A673 (cell line): Measurements from ENCODE around the gene EMP2. TPM values are rescaled to one million over a fixed set of nuclear protein-coding genes. Genes with fewer than 3 reads are reported as not detected.

ENCODE experiments used
- BruUV-seq: library from RNA; stranded (reverse); fragments of 400-500 nt; replicated peaks from 2 replicates; lab custom pipeline; 2021; lab: Mats Ljungman, UMichigan
- CTCF ChIA-PET: fragments of 300-600 bp; sonication (Branson Sonifier 250); formaldehyde crosslinking; loops from one replicate; lab custom pipeline; 2022; ENCODE audit warnings: antibody characterized with exemption; lab: Charles Lee
- POLR2A ChIA-PET: fragments of 300-600 bp; sonication (Branson Sonifier 250); formaldehyde crosslinking; loops from one replicate; lab custom pipeline; 2022; ENCODE audit warnings: antibody characterized with exemption; ENCODE audit not compliant: low non-redundant PET; lab: Charles Lee
- DNase-seq: peaks from one replicate; pipeline ENCODE4 v3.0.0-alpha.2; 2015; ENCODE audit warnings: low spot score
- H3K27ac ChIP-seq: fragments of 200-600 bp; sonication (generic); 2 replicates; pipeline ENCODE4 v1.5.1; 2016; ENCODE audit warnings: mixed run types, low read depth, mild to moderate bottlenecking, mixed read lengths, antibody characterized with exemption, low read length; ENCODE audit not compliant: poor library complexity, severe bottlenecking
- H3K27me3 ChIP-seq: fragments of 200-600 bp; sonication (generic); replicated peaks from 2 replicates; pipeline ENCODE4 v1.6.1; 2017; ENCODE audit warnings: mixed run types, low read depth, mild to moderate bottlenecking, mixed read lengths, antibody characterized with exemption, low read length; ENCODE audit not compliant: insufficient read depth, poor library complexity
- H3K36me3 ChIP-seq: fragments of 200-600 bp; sonication (generic); 2 replicates; pipeline ENCODE4 v1.6.1; 2016; ENCODE audit warnings: mixed run types, mild to moderate bottlenecking, mixed read lengths, antibody characterized with exemption, low read length; ENCODE audit not compliant: insufficient read depth, poor library complexity, severe bottlenecking
- H3K4me1 ChIP-seq: fragments of 200-600 bp; sonication (generic); 2 replicates; pipeline ENCODE4 v1.6.1; 2017; ENCODE audit warnings: mixed run types, mild to moderate bottlenecking, mixed read lengths, antibody characterized with exemption, low read length; ENCODE audit not compliant: insufficient read depth, poor library complexity, severe bottlenecking
- H3K4me3 ChIP-seq: fragments of 200-600 bp; sonication (generic); 2 replicates; pipeline ENCODE4 v1.5.1; 2016; ENCODE audit warnings: low read depth, mixed run types, mild to moderate bottlenecking, mixed read lengths, low read length; ENCODE audit not compliant: poor library complexity, severe bottlenecking
- H3K9me3 ChIP-seq: fragments of 200-600 bp; sonication (generic); 2 replicates; pipeline ENCODE4 v1.6.1; 2016; ENCODE audit warnings: mixed run types, low read depth, mild to moderate bottlenecking, mixed read lengths, antibody characterized with exemption, low read length; ENCODE audit not compliant: poor library complexity, severe bottlenecking
- CTCF ChIP-seq: fragments of 300-800, 200-600 bp; sonication (generic); conservative IDR thresholded peaks from 2 replicates; pipeline ENCODE4 v1.5.1; 2017; ENCODE audit warnings: low read depth, mild to moderate bottlenecking, antibody characterized with exemption, low read length, moderate library complexity, mixed read lengths
- EZH2 ChIP-seq: fragments of 200-600 bp; sonication (generic); IDR thresholded peaks from 2 replicates; pipeline ENCODE4 v1.6.1; 2017; ENCODE audit warnings: borderline replicate concordance, low read depth, mild to moderate bottlenecking, mixed read lengths, antibody characterized with exemption, low read length; ENCODE audit not compliant: poor library complexity, severe bottlenecking
- intact Hi-C: fragments of 100-400 bp; cut with micrococcal nuclease; formaldehyde crosslinking; loops from one replicate; pipeline ENCODE4 v1.10.0; 2022; ENCODE audit not compliant: unreplicated experiment
- total RNA-seq: library from RNA; stranded (reverse); gene quantifications from 2 replicates; pipeline ENCODE4 v1.2.3, GENCODE V29; 2021

Gene EMP2
- total RNA-seq, 1 experiment from 2014 or later, result 12.9 TPM

- intact Hi-C loops, result no loop called here
- DNase-seq, result no peak
- ChIA-PET CTCF (no interaction called here), POLR2A (no interaction called here)
- TF ChIP-seq CTCF, result no peak
- no peak for TF ChIP-seq EZH2
- BruUV-seq, result no TSS peak
- Histone ChIP-seq H3K9me3 (no peaks in the 10 kb centered on the region), H3K27me3 (no peaks in the 10 kb centered on the region), H3K4me3 (no peak overlapping the region), H3K36me3 (no peaks in the 10 kb centered on the region), H3K27ac (no peak overlapping the region), H3K4me1 (peaks cover 25% of the 10 kb centered on the region)
Measured at GRCh38 chr16:10614685-10615084, 34.3 kb upstream of the EMP2 start.

GRCh38 chr16:10613785-10614485, 33.5 kb upstream of the EMP2 start:
- Histone ChIP-seq H3K4me1 (peaks cover 21% of the 10 kb centered on the region), H3K36me3 (no peaks in the 10 kb centered on the region), H3K27ac (no peak overlapping the region), H3K4me3 (no peak overlapping the region), H3K27me3 (no peaks in the 10 kb centered on the region), H3K9me3 (no peaks in the 10 kb centered on the region)
- intact Hi-C loops, result no loop called here
- no peak for DNase-seq
- TF ChIP-seq CTCF (no peak), EZH2 (no peak)
- no TSS peak for BruUV-seq
- ChIA-PET POLR2A (interaction anchor here (0.7 kb wide), 1 partner anchor 1239 kb away, joined by 5 read pairs; no protein-coding TSS in a partner anchor), CTCF (no interaction called here)

- no peak for TF ChIP-seq EZH2
- no peaks in the 10 kb centered on the region for H3K27me3 ChIP-seq
- no TSS peak for BruUV-seq
- no peak overlapping the region for H3K4me3 ChIP-seq
- DNase-seq, result no peak
- ChIA-PET CTCF (no interaction called here), POLR2A (no interaction called here)
- intact Hi-C loops, result no loop called here
- no peak overlapping the region for H3K27ac ChIP-seq
- H3K36me3 ChIP-seq, result no peaks in the 10 kb centered on the region
- no peaks in the 10 kb centered on the region for H3K9me3 ChIP-seq
- peaks cover 13% of the 10 kb centered on the region for H3K4me1 ChIP-seq
Measured at GRCh38 chr16:10612649-10613179, 32.3 kb upstream of the EMP2 start.
